Cardiac fibroblast (primary cell): ENCODE data around the gene ENOX1.

ENCODE experiments used
- DNase-seq, 2 donors: peaks; one replicate each; pipeline versions ENCODE4 v3.0.0 to v3.0.0-alpha.2; 2010; ENCODE audit warnings: low read depth in 2 of 2
- H3K4me3 ChIP-seq, 2 donors: replicated peaks in 1 of 2; 1 replicate in 1 of 2; 2 replicates in 1 of 2; pipeline ENCODE4 v1.5.1; 2011; ENCODE audit warnings: low read depth in 2 of 2, low read length in 2 of 2, mild to moderate bottlenecking in 2 of 2, moderate library complexity in 1 of 2
- CTCF ChIP-seq: IDR thresholded peaks from one replicate; pipeline ENCODE4 v1.5.1; 2011; ENCODE audit warnings: low read depth, mild to moderate bottlenecking, low read length, inconsistent platforms

Gene ENOX1

GRCh38 chr13:43245374-43245964, 541.3 kb downstream of the ENOX1 start:
- peak; percentile 60 to 91 for DNase-seq
- no peak overlapping the region for H3K4me3 ChIP-seq
- TF ChIP-seq CTCF = no peak

GRCh38 chr13:43244481-43244880, 542.3 kb downstream of the ENOX1 start:
- no peak for DNase-seq
- no peak for TF ChIP-seq CTCF
- H3K4me3 ChIP-seq = no peak overlapping the region

GRCh38 chr13:43243711-43244110, 543.1 kb downstream of the ENOX1 start:
- no peak for TF ChIP-seq CTCF
- DNase-seq = no peak
- H3K4me3 ChIP-seq = no peak overlapping the region

GRCh38 chr13:43242040-43242439, 544.7 kb downstream of the ENOX1 start:
- no peak for TF ChIP-seq CTCF

GRCh38 chr13:43240278-43240677, 546.5 kb downstream of the ENOX1 start:
- DNase-seq = no peak
- no peak overlapping the region for H3K4me3 ChIP-seq

More at GRCh38 chr13:43242040-43242439, 544.7 kb downstream of the ENOX1 start:
- DNase-seq = no peak
- H3K4me3 ChIP-seq = no peak overlapping the region

GRCh38 chr13:43239275-43239840, 547.4 kb downstream of the ENOX1 start:
- no peak for DNase-seq
- no peak for TF ChIP-seq CTCF
- no peak overlapping the region for H3K4me3 ChIP-seq

More at GRCh38 chr13:43240278-43240677, 546.5 kb downstream of the ENOX1 start:
- no peak for TF ChIP-seq CTCF
